Smooth muscle cell (in vitro differentiated cells): ENCODE data around the gene TMEM145. TPM values are rescaled to one million over a fixed set of nuclear protein-coding genes. Genes with fewer than 3 reads are reported as not detected.

Experiments used
- DNase-seq: peaks from one replicate; lab custom pipeline; 2025; ENCODE audit not compliant: unreplicated experiment; lab: John Stamatoyannopoulos, UW
- H2AFZ ChIP-seq: fragments of 200-600 bp; sonication (generic); 2 replicates; pipeline ENCODE4 v1.6.0; 2016; ENCODE audit warnings: antibody characterized with exemption, low read depth, mild to moderate bottlenecking
- H3F3A ChIP-seq: fragments of 200-600 bp; sonication (generic); 2 replicates; pipeline ENCODE4 v1.6.0; 2017; ENCODE audit warnings: antibody characterized with exemption, low read depth
- H3K27ac ChIP-seq: fragments of 200-600 bp; sonication (generic); 2 replicates; pipeline ENCODE4 v1.5.1; 2016; ENCODE audit warnings: low read depth, mild to moderate bottlenecking
- H3K27me3 ChIP-seq: fragments of 200-600 bp; sonication (generic); 2 replicates; pipeline ENCODE4 v1.6.1; 2016; ENCODE audit warnings: low read depth, mild to moderate bottlenecking
- H3K36me3 ChIP-seq: fragments of 200-600 bp; sonication (generic); 2 replicates; pipeline ENCODE4 v1.5.1; 2016; ENCODE audit warnings: low read depth
- H3K4me1 ChIP-seq: fragments of 200-600 bp; sonication (generic); 2 replicates; pipeline ENCODE4 v1.5.1; 2016; ENCODE audit warnings: low read depth
- H3K4me2 ChIP-seq: fragments of 200-600 bp; sonication (generic); 2 replicates; pipeline ENCODE4 v1.6.0; 2016; ENCODE audit warnings: mild to moderate bottlenecking
- H3K4me3 ChIP-seq: fragments of 200-600 bp; sonication (generic); 2 replicates; pipeline ENCODE4 v1.5.1; 2016; ENCODE audit warnings: mild to moderate bottlenecking
- H3K79me2 ChIP-seq: fragments of 200-600 bp; sonication (generic); 2 replicates; pipeline ENCODE4 v1.6.0; 2016; ENCODE audit warnings: low read depth, mild to moderate bottlenecking
- H3K9ac ChIP-seq: fragments of 200-600 bp; sonication (generic); 2 replicates; pipeline ENCODE4 v1.6.0; 2016; ENCODE audit warnings: low read depth
- H3K9me3 ChIP-seq: fragments of 200-600 bp; sonication (generic); replicated peaks from 2 replicates; pipeline ENCODE4 v1.5.1; 2016; ENCODE audit warnings: low read depth
- H4K20me1 ChIP-seq: fragments of 200-600 bp; sonication (generic); 2 replicates; pipeline ENCODE4 v1.6.0; 2016; ENCODE audit warnings: low read depth
- CTCF ChIP-seq: fragments of 200-600 bp; sonication (generic); IDR thresholded peaks from 2 replicates; pipeline ENCODE4 v1.5.1; 2017; ENCODE audit warnings: borderline replicate concordance, mild to moderate bottlenecking, antibody characterized with exemption; ENCODE audit not compliant: insufficient read depth, poor library complexity, severe bottlenecking
- WGBS: methylation state at CpG from one replicate; pipeline ENCODE4 v1.1.7; 2016; ENCODE audit warnings: low lambda C conversion rate; 5-methylcytosine and 5-hydroxymethylcytosine counted together
- polyA plus RNA-seq: library from polyadenylated mRNA; unstranded; fragments of >200 nt; fragmentation: Nextera tagmentation; extraction: Ambion mirVana; gene quantifications from 2 replicates; pipeline ENCODE4 v1.2.1, GENCODE V29; 2016
- total RNA-seq: library from RNA; depleted of rRNA; stranded (reverse); fragments of >200 nt; gene quantifications from 2 replicates; pipeline ENCODE4 v1.2.3, GENCODE V29; 2014

TMEM145 gene
- total and polyA plus RNA-seq, 2 experiments from 2014 or later = 0.11 TPM; not detected in 1

GRCh38 chr19:42326969-42327368 lies 13.9 kb downstream of the TMEM145 start:
- Histone ChIP-seq H3K9me3 (no peaks in the 10 kb centered on the region), H3K27ac (no peak overlapping the region), H3K27me3 (peaks cover 31% of the 10 kb centered on the region), H2AFZ (no peak overlapping the region), H3F3A (no peaks in the 10 kb centered on the region), H4K20me1 (peaks cover 39% of the 10 kb centered on the region), H3K4me3 (no peak overlapping the region), H3K36me3 (no peaks in the 10 kb centered on the region), H3K9ac (no peak overlapping the region), H3K4me1 (peaks cover 9% of the 10 kb centered on the region), H3K79me2 (peaks cover 46% of the 10 kb centered on the region), H3K4me2 (peak overlapping the region; percentile 98)
- TF ChIP-seq CTCF = no peak
- DNase-seq = no peak

GRCh38 chr19:42327381-42327780 lies 14.3 kb downstream of the TMEM145 start:
- Histone ChIP-seq H3K79me2 (peaks cover 46% of the 10 kb centered on the region), H4K20me1 (peaks cover 39% of the 10 kb centered on the region), H3F3A (no peaks in the 10 kb centered on the region), H2AFZ (no peak overlapping the region), H3K9me3 (no peaks in the 10 kb centered on the region), H3K4me3 (no peak overlapping the region), H3K4me2 (peak overlapping the region; percentile 98), H3K36me3 (no peaks in the 10 kb centered on the region), H3K4me1 (peaks cover 9% of the 10 kb centered on the region), H3K27me3 (peaks cover 27% of the 10 kb centered on the region), H3K9ac (no peak overlapping the region), H3K27ac (no peak overlapping the region)
- TF ChIP-seq CTCF = no peak
- DNase-seq = no peak
- WGBS = 77% methylated on average over 5 of the region's 5 CpGs

- WGBS = 65% methylated on average over 1 of the region's 1 CpG
- no peaks in the 10 kb centered on the region for H3K9me3 ChIP-seq
- H3K4me3 ChIP-seq = no peak overlapping the region
- peaks cover 46% of the 10 kb centered on the region for H4K20me1 ChIP-seq
- no peak overlapping the region for H3K9ac ChIP-seq
- no peaks in the 10 kb centered on the region for H3K36me3 ChIP-seq
- H3K27ac ChIP-seq = no peak overlapping the region
- DNase-seq = no peak
- peaks cover 20% of the 10 kb centered on the region for H3K27me3 ChIP-seq
- H2AFZ ChIP-seq = no peak overlapping the region
- no peaks in the 10 kb centered on the region for H3F3A ChIP-seq
- peaks cover 46% of the 10 kb centered on the region for H3K79me2 ChIP-seq
- no peak for TF ChIP-seq CTCF
- no peak overlapping the region for H3K4me2 ChIP-seq
- peaks cover 9% of the 10 kb centered on the region for H3K4me1 ChIP-seq
Measured at GRCh38 chr19:42328106-42328505, 15.0 kb downstream of the TMEM145 start.

- peaks cover 12% of the 10 kb centered on the region for H3K27me3 ChIP-seq
- no peaks in the 10 kb centered on the region for H3K36me3 ChIP-seq
- peaks cover 46% of the 10 kb centered on the region for H3K79me2 ChIP-seq
- 82% methylated on average over 2 of the region's 2 CpGs for WGBS
- no peaks in the 10 kb centered on the region for H3K9me3 ChIP-seq
- no peak overlapping the region for H3K4me2 ChIP-seq
- no peak for TF ChIP-seq CTCF
- peaks cover 9% of the 10 kb centered on the region for H3K4me1 ChIP-seq
- H3K4me3 ChIP-seq = no peak overlapping the region
- H3K9ac ChIP-seq = no peak overlapping the region
- H3F3A ChIP-seq = no peaks in the 10 kb centered on the region
- DNase-seq = no peak
- no peak overlapping the region for H2AFZ ChIP-seq
- H3K27ac ChIP-seq = no peak overlapping the region
- H4K20me1 ChIP-seq = peaks cover 50% of the 10 kb centered on the region
Measured at GRCh38 chr19:42328854-42329253, 15.7 kb downstream of the TMEM145 start.
